GM19099 (cell line): Measurements from ENCODE around the gene PALB2.

ENCODE experiments used
- POLR2A ChIP-seq: IDR thresholded peaks from 3 replicates; pipeline ENCODE4 v1.6.1; 2011; ENCODE audit warnings: low read depth; ENCODE audit not compliant: insufficient read length; ENCODE audit errors: extremely low read depth

PALB2 gene

DNA sequence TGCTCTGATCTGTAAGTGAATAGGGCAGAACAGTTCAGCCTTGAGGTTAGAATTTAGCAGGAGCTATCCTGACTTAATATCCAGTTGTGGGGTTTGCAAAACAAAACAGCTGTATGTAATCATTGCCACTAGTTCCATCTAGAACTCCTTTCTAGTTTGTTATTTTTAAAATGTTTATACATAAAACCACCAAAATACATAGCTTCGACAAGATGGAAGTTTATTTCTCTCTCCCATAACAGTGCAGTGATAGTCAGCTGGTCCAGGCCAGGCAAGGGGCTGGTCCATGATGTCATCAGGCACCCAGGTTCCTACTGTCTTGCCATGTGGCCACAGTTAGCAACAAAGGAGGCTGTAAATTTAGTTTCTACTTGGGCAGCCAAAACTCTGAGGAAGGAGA lies 27.1 kb upstream of the PALB2 start:
- no peak for TF ChIP-seq POLR2A

DNA sequence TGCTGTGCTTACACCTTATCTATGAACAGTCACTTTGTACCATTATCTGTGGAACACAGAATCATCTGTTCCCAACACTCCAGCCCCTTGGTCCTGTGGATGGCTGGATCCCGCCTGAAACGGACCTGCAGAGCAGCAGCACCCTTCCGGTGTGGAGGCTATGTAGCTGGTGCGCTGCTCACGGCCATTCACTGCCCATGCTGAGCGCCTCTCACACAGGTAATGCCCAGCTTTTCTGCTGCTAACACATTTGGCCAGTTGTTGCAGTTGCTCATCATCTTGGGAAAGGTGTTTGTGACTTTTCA lies 26.2 kb upstream of the PALB2 start:
- TF ChIP-seq POLR2A = no peak

DNA sequence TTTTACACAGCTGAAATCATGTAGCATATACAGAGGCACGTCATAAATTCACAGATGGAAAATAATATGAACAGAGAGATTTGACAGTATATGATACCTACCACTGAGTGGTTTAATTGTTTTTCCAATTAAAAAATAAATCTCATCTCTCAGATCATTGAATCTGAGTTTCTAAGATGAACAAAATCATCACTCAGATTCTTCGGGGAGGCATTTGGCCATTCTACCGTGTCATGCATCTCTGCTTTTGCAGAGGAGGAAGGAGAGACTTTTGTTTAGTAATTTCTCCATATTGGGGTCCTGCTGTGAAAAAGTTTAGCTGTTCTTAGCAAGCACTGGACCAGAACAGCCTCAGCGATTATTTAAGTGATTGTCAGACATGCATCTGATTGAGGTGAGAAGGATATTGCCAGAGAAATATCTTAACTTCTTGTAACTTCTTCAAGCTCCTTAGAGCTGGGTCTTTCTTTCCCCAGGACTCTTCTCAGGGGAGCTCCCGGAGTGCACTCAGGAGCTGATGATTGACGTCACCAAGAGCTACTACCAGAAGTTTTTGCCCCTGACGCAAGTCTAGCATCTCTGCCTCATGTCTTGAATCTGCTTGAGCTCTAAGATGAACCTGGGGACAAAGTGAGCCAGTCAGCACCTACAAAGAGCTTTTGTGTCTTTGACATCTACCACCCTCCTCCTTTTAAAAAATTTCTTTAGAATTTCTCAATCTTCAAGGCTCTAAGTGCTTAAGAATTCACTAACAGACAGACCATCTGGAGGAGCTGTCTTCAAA lies 25.7 kb upstream of the PALB2 start:
- no peak for TF ChIP-seq POLR2A

- TF ChIP-seq POLR2A = no peak
Measured at GRCh38 chr16:23663918-23664317, 22.8 kb upstream of the PALB2 start.

- TF ChIP-seq POLR2A = no peak
Measured at GRCh38 chr16:23651943-23652468, 10.9 kb upstream of the PALB2 start.

DNA sequence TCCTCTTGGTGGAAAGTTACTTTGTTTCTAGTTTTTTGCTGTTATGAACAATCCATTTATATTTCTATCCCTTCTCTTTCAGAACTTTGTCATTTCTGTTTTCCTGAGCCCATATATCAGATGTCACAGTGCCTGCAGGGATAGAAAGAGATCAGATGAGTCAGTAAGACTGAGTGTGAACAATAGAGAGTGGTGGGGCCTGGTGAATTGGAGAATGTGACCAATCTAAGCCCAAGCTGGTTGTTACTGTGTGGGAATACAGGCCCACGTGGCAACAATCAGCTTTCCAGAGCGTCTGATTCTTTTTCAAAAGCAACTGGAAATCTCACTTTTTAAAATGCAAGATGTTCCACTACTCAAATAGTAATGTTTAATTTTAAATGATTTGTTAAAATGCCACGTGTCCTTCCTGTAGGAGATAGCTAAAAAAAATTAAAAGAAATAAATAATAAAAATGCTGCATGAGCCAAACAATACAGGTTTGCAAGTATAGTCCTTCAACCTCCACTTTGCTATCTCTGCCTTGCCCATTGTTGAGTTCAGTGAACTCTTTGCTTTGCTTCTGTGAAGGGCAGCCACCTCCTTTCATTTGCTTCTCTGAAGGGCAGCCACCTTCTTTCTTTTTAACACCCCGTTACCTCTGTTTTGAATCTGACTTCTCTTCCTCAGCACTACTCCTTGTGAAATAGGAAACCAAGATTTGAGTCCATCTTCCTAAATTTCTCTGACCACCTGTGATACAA lies 9.7 kb upstream of the PALB2 start:
- TF ChIP-seq POLR2A = no peak

DNA sequence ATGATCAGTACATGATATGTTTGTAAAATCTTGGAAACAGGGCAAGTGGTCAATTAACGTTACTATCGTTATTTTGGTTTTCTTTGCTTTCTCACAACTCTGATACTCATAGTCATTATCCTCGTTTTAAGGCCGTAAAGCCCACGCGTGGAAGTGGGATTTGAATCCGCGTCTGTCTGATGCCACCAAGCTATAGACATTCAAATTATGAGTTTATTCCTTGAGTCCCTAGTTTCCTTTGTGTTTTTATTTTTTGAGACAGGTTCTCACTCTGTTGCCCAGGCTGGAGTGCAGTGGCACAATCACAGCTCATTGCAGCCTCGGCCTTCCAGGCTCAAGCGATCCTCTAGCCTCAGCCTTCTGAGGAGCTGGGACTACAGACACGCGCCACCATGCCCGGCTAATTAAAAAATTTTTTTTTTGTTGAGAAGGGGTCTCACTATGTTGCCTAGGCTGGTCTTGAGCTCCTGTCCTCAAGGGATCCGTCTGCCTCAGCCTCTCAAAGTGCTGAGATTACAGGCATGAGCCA lies 1.2 kb upstream of the PALB2 start:
- TF ChIP-seq POLR2A = no peak

GRCh38 chr16:23640615-23640930 lies 537 bp downstream of the PALB2 start:
- no peak for TF ChIP-seq POLR2A

GRCh38 chr16:23635958-23636357 lies 5.2 kb downstream of the PALB2 start:
- TF ChIP-seq POLR2A = no peak

- no peak for TF ChIP-seq POLR2A
Measured at GRCh38 chr16:23634461-23635036, 6.6 kb downstream of the PALB2 start.

- TF ChIP-seq POLR2A = no peak
Measured at GRCh38 chr16:23629516-23629915, 11.6 kb downstream of the PALB2 start.

GRCh38 chr16:23624092-23624491 lies 17.0 kb downstream of the PALB2 start:
- no peak for TF ChIP-seq POLR2A

DNA sequence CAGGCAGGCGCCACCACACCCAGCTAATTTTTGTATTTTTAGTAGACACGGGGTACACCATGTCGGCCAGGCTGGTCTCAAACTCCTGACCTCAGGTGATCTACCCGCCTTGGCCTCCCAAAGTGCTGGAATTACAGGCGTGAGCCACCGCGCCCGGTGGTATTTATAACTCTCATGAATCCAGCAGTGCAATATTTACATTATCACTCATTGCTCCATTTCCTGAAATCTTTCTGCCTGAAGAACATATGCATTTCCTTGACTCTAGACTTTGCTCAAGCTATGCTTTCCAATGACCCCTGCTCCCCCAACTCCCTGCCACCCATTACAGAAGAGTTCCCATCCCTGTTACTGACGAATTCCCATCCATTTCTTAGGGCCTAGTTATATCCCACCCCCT lies 25.3 kb downstream of the PALB2 start:
- TF ChIP-seq POLR2A = no peak

DNA sequence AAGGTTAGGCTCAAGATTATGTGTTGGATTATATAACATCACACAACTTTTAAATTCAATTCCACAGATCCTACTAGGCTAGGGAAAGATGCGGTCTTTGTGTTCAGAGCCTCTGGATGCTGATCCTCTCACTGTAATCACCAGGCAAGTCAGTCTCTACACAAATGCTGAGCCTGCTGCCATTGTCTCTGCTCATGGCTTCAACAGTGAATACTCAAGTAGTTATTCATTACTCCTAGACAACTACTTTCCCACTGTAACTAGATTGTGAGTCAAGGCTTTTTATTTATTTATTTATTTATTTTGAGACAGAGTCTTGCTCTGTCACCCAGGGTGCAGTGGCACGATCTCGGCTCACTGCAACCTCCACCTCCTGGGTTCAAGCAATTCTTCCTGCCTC lies 29.2 kb downstream of the PALB2 start:
- TF ChIP-seq POLR2A = no peak

GRCh38 chr16:23609929-23610328 lies 31.2 kb downstream of the PALB2 start:
- TF ChIP-seq POLR2A = no peak

DNA sequence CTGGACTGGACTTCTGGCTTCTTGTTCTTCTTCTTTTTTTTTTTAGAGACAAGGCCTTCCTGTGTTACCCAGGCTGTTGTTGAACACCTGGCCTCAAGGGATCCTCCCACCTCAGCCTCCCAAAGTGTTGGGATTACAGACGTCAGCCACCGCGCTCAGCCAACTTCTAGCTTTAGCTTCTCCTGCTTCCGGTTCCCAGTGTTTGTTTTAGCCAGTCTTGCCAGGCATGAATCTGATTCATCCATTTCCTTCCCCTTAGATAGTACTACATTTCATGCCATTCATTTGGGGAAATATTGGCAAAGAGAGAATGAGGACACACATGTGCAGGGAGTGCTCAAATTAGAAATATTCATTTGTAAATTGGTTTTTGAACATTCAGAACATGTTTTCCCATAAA lies 32.9 kb downstream of the PALB2 start:
- no peak for TF ChIP-seq POLR2A

DNA sequence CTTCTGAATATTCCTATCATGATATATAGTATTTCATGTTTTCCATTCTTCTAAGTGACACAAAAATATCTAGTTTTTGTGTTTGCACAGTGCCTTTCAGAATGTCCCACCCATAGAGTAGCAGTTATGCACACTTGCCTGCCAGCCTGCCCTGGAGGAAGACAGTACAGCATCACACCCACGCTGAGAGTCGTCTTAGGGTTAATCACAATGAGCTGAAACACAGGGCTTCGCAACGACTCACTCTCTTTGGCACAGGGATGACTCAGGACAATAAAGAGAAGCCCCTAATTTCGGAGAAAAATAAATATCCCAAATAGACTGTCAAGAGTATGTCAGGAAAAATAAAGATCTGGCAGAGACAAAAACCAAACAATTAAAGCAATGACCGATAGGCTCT lies 33.4 kb downstream of the PALB2 start:
- TF ChIP-seq POLR2A = no peak
